NOMO-1 treated with DMSO at 0.1 percent for 48 hours (cell line): ENCODE data around the gene MKLN1.
"Not testable (repeated sequence)": the region's sequence is repeated elsewhere in the genome, so short reads cannot be mapped to it uniquely, and the experiment has no call there.

ENCODE experiments used
- DNase-seq: peaks from one replicate; lab custom pipeline; 2025; ENCODE audit not compliant: unreplicated experiment; lab: John Stamatoyannopoulos, UW

MKLN1 gene

DNA sequence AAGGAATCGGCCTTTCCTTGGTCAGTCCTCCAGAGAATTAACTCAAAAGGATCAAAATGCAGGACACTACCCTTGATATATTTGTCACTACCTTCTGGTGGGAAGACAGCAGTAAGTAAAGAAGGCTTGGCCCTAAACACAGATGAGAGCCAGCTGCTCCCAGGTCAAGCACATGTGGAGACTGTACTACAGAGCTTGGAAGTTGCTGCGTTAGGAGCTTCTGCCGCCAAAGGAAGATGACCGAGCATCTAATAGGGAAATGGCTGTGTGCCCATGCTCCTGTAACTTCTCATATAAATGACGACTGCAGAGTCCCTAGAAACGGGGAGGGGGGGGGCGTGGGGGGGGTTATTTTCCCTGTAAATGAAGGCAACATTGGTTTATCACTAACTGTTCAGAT lies 169.8 kb downstream of the MKLN1 start:
- no peak for DNase-seq

DNA sequence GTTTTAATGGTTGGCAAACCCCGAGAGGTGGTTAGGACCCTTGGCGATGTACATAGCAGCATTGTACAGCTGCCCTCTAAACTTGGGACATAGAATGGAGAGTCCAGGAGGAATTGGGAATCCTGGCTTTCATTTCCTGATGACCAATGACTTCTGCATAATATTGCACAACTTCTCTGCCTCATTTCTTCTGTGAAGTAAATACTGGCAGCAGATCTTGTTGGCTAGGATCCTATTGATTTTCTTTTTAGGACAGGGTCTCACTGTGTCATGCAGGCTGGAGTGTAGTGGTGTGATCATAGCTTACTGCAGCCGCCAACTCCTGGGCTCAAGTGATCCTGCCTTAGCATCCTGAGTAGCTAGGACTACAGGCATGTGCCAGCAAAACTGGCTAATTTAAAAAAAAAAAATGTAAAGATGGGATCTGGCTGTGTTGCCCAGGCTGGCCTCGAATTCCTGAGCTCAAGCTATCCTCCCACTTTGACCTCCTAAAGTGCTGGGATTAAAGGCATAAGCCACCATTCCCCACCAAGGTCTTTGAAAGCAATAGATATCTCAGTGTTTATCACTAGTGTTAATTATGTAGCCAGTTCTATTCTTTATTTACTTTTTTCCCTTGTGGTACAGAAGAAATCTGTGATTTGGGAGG lies 170.7 kb downstream of the MKLN1 start:
- DNase-seq, result no peak

DNA sequence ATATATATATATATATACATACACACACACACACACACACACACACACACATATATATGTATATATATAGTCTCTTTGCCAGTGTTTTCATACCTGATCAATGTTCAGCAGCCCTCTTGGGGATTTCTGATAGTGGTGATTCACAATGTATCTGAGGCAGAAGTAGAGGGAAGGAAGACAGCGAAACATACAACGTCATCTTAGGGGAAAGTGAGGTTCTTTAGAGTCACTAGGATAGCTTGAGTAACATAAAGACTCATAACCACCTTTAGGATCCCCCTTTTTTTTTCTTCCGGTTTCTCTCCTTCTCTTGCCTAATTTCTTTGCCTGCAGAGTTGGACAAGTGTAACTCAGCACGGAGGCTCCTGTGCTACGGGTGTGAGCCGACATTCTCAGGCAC lies 172.1 kb downstream of the MKLN1 start:
- no peak for DNase-seq

DNA sequence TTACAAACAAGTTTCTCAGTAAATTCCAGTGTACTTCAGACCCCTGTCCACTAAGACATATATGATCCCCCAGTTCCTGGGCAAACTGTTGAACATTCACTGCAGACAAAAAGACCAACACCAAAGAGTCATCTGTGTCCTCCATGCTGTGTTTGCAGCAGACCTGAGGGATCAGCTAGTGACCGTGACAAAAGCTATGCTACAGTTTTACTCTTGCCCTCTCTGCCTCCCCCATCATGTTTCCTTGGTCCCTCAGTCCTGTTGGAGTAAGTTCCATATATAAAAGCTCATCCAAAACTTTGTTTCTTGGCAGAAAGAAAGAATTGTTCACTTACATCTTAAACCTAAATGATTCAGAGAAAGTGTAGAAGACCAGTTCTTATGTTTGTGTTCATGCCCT lies 172.7 kb downstream of the MKLN1 start:
- no peak for DNase-seq

DNA sequence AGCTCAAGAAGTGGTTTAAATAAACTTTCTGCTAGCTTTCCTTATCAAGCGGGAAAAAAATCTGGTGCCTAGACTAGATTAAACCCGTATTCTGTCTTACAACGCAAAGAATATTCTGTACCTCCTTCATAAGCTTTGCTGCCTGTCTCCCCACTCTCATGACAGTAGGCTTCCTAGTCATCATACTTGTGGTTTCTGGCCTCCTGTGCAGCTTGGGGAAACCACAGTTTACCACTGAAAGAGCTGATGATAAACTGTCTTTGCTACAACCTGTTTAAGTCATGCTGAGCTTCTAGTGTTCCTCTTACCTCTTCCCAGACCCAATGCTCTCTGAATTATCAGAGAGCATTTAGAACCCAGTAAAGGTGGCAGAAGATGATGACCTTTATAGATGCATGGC lies 173.7 kb downstream of the MKLN1 start:
- DNase-seq, result no peak

DNA sequence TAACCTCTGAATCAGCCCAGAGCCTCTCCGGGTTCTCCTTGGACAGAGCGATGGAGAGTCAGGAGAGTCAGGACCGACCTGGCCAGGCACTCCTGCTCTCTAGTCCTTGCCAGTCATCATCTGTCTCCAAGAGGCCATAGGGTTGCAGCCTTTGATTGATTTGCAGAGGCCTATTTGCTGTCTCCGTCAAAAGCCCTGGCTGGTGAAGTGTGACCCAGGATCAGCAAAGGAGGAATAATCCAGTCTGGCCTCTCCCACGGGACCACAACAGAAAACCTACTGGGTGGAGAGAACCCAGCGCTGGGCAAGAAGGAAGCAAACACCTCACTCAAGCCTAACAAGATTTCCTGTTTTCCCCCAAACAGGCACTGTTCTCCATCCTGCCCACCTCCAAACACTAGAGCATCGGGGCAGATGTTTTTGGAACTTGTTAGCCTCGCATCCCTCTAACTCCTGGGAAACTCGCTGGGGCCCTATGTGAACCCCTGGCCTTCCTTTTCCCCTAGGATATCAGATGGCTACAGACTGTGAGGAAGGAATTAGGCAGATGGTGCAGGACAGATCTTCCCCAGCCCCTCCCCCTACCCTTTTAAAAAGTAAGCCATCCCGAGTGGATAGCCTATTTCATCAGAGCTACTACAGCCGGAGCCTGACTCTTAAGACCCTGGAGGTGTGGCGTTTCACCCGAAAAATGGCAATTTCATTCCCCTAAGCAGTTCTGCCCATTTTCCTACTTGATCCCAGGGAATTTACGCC lies 174.4 kb downstream of the MKLN1 start:
- DNase-seq, result no peak

DNA sequence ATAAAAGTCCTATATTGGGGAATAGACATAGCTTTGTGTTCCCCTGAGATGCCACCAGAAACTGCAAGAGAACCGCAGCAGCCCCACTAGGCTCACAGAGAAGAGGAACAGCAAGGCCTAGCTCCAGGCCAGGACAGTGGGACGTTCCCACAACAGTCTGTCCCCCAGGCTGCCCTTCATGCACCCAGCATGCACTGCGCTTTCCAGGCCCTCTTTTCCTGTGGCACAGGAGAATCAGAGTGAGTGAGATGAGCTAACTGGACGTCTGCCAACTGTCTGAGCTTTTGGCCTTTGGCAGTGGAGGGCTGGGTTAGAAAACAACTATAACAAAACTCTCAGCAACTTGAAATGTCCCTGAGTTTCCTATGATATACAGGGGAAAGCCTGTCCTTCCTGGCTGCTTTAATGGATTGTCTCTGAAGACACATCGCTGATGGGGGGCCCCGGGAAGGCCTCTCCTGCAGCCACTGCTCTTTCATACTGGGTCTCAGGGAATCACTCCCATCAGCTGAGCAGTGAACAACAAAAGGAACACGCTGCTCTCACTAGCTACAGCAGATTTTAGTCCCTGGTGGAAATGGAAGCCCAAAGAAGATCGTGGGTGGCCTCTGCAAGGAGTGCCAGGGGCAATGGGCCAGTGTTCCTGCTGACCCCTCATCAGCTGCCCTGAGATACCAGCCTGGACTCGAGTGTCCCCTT lies 175.3 kb downstream of the MKLN1 start:
- no peak for DNase-seq

DNA sequence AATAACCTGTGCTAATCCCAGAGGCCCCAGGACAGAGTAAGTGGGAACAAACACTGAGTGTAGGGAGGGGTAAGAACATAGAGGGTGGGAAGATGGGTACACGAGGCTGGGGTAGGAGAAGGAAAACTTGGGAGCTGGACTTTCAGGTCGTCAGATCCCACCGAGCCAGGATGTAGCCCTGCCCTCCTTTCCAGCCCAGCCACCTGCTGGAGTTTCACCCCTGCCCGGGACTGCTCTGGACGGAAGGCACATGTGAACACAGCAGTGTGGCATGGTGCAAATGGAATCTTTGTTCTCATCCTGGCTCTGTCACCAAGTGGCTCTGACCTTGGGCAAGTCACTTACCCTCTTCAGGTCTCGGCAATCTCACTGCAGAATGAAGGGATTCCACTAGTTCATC lies 176.0 kb downstream of the MKLN1 start:
- DNase-seq, result no peak

DNA sequence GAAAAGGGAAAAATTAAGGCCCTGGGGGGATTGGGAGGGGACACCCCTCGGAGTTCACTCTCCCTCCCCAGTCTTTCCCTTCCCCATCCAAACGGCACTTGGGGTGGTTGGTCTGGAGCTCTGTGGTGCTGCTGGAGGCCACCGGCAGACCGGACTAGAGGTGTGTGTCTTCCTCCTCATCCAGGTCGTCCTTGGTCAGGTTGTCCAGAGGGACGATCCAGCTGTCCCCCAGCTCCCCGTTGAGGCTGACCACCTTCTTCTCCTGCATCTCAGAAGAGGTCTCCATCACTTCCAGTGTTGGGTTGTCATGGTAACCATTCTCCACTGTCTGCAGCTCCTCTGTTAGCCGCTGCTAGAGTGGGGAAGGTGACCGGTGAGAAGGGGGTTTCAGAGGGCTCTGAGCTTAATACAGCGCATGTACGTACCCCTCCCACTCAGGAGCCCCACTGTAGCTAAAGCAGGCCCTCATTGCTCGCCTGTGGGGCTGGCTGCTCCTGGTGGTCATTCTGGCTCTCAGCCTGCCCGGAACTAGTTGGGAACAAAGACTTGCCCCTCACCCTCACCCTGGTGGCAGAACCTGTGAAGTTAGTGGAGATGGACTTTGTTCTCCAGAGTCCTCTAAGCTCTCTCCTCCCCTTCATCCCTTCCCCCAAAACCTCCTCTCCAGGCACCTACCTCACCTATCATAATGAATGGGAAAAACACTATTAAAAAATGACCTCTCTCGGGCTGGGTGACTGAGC lies 176.7 kb downstream of the MKLN1 start:
- DNase-seq, result no peak

DNA sequence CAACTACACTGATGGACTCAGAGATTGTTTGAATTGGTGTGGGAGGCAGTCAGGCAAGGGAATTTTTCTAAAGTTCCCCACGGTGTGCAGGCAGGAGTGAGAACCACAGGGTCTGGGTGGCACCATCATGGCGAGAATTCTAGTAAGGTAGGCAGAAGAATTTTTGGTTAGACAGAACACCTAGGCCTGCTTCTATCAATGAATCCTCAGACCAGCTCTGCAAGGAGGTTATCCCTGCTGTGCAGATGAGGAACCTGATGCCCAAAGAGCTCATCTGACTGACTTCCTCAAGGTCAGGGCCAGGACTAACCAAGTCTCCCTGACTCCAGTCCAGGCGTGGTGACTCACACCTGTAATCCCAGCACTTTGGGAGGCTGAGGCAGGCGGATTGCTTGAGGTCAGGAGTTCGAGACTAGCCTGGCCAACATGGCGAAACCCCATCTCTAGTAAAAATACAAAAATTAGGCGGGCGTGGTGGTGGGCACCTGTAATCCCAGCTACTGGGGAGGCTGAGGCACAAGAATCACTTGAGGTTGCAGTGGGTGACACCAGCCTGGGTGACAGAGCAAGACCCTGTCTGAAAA lies 177.5 kb downstream of the MKLN1 start:
- not testable (repeated sequence) for DNase-seq

DNA sequence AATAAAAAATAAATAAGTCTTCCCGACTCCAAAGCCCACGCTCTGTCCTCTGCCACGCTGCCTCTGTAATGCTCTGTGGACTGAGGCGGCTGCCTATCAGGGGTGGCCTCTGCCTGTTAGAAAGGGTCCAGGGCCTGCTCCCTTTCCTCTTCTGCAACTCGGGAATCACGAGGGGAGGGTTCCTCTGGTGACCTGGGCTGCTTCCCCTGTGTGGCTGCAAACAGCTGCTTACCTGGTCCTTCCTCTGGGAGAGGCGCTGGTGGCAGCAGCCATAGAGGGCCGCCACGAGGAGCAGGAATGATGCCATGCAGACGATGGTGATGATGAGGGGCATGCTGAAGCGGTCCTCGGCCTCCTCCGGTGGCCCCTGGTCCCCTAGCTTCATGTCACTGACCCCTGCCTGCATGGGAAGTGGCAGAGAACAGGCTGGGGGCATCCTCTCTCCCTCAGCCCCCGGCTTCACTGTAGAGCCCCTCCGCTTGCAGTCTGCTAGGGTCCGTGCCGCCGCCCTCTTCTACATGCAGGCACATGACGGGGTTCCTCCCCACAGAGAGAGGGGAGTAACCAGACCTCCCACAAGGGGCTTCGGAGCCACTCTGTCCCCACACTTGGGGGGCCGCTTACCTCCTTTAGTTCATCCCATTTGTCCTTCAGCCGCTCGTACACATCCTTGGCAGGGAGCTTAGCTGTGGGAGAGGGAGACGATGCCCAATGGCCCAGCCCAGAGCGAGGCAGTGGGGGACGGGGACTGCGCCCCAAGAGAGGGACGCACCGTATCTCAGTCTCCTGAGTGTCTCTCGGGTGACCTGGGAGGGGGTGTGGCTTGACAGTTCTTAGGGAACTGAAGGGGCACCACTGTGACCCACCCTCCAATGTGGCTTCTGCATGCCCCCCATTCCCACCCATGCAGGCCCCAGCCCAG lies 178.2 kb downstream of the MKLN1 start:
- DNase-seq, result no peak

DNA sequence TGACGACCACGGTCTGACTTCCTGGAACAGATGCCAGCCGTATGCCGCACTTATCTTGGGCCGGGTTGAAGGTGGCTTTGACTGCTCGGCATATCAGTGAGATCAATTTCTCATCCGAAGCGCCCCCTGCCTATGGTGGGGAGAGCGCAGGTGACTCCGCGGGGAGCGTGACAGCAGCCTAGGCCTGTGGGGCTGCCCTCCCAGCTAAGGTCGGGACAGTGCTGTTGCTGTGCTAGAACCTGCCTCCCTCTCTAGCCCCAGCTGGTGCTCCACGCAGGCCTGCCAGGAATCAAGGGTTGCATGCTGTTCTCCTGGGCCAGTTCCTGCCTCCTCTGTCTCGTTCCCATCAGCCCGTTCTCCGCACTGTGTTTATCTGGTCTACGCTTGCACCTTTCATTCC lies 178.9 kb downstream of the MKLN1 start:
- DNase-seq, result no peak

DNA sequence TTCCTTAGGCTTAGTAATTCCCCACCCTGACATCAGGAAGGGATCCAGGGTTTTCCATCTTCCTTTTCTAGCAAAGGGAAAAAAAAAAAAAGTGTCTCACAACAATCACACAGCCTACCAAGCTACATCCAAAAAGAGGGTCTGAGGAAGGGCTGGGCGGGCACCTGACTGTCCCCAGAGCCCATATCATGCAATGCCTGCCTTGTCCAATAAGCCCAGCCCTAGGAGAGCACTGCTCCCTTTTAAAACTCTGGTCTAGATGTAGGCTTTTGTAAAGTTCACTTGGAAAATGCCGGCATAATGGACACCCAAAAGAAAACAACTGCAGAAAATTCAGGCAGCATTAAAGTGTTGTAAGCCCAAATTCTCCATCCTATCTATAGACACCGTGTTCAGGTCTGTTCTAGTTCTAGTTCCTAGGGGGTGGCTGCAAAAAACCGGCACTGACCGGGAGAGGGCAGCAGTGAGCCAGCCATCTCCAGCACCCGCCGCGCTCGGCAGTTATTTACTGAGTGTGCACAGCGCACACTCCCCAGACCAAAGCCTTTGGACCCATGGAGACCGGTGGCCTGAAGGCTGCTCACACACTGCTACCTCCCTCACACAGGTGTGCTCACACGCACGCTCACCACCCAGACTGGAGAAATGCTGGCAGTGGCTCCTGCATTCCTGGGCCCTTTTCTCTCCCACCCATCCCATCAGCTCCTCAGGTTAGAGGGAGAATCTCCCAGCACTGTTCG lies 180.1 kb downstream of the MKLN1 start:
- peak; percentile 25 for DNase-seq

DNA sequence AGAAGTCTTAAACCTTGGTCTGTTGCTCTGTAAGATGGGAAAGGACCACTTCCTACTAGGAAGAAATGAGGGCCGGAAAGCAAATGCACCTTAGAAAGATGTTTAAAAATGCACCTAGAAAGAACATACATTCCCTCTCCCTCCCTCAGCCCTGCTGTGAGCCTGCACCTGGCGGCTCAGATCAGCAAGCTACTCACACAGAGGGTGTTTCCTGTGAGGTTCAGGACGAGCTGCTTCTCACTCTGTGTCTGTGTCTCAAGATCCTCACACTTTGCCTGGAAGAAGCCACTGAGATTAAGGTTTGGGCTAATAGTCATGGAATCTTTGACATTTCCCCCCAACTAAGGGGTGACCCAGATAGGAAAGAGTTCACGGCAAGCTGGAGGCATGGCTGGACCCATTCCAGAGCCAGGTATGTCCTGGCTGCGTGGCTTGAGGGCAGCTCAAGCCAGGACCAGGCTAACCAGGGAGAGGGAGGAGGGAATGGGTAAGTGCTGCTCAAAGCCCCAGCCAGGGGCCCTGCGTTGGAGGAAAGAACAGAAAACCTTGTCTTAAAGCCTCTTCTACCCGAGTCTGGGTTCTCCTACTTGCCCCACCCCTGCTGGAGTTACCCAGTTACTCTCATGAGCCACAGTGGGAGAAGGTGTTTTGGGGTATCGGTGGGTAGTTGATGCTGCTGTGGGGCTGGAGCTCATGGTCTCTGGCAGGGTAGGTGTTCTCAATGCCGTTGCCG lies 181.2 kb downstream of the MKLN1 start:
- DNase-seq, result no peak

DNA sequence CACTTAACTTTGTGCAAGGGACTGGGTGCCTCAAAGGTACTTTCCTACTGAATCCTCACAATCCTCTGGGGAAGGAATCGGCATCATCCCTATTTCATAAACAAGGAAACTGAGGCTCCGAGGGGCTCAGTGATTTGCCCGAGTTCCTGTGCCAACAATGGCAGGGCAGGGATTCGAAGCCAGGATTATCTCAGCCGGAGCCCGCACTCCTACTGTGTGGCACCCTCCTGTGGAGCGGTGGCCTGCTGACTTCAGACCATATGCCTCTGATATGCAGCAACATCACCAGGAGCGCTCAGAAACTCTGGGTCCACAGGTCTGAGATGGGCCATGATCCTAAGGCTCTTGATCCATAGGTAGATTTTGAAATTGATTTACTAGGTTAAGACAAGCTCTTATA lies 182.1 kb downstream of the MKLN1 start:
- DNase-seq, result no peak

DNA sequence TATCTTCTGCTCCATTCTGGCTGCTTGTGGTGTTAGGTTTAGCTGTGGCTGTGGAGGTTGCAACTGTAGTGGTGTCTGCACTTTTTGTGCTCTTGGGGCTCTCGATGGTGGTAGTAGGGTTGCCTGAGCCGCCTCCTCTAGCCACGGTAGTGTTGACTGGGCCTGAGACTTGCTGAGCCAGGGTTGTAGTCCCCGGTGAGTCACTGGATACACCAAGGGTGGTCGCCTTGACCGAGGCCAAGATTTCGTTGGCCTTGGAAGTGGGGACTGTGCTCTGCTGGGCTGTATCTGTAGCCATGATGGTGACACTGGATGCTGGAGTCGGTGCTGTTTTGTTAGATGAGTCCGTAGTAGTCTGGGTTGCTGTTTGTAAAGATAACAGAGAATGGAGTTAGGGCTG lies 183.4 kb downstream of the MKLN1 start:
- no peak for DNase-seq

DNA sequence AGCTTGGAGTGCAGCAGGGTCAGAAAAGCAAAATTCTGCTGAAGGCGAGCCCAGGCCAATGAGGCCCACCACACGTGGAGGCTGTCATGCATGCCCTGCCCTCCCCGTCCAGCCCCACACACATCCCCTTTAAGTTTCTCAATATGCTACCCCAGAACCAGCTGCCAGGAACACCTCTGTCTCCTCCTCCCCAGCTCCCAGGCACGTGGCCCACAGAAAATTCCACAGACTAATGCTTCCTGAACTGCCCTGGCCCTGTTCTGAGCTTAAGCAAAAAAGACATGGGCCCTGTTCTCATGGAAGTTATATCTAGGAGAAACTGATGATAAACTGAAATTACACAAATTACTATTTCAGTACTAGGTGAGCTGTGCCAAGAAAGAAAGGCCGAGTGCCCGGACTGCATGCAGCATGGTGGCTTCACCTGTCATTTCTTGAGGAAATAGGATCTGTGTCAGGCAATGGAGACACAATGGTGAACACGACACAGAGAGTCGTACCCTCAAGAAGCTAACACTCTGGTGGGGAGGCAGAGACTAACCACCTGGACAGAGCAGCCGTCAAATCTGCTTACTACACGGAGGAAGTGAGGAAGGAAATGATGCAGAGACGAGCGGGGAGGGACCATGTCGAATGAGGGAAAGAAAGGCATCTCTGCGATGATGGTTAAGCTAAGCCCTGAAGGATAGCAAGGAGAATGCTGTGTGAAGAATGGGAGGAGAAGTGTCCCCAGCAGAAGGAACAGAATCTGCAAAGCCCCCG lies 184.3 kb downstream of the MKLN1 start:
- DNase-seq, result no peak
